GM06990 (cell line): Measurements from ENCODE around the gene SMIM30.

ENCODE experiments used
- DNase-seq: peaks from one replicate; pipeline ENCODE4 v3.0.0-alpha.2; 2011; ENCODE audit not compliant: insufficient read length; ENCODE audit errors: extremely low read depth
- H3K27me3 ChIP-seq: replicated peaks from 2 replicates; pipeline ENCODE4 v1.6.0; 2011; ENCODE audit warnings: low read length; ENCODE audit not compliant: control insufficient read depth, insufficient read depth
- H3K36me3 ChIP-seq: 2 replicates; pipeline ENCODE4 v1.5.1; 2011; ENCODE audit warnings: low read length; ENCODE audit not compliant: control insufficient read depth, insufficient read depth
- H3K4me3 ChIP-seq: replicated peaks from 2 replicates; pipeline ENCODE4 v1.5.1; 2011; ENCODE audit warnings: low read depth, mild to moderate bottlenecking, control low read depth, low read length
- CTCF ChIP-seq: IDR thresholded peaks from 2 replicates; pipeline ENCODE4 v1.5.1; 2011; ENCODE audit warnings: low read length, control low read depth, mild to moderate bottlenecking, inconsistent platforms; ENCODE audit not compliant: insufficient read depth, poor library complexity, severe bottlenecking

The SMIM30 gene

GRCh38 chr7:113144817-113145216 is 26.5 kb upstream of the SMIM30 start:
- TF ChIP-seq CTCF = no peak
- Histone ChIP-seq H3K36me3 (no peaks in the 10 kb centered on the region), H3K4me3 (no peak overlapping the region), H3K27me3 (no peaks in the 10 kb centered on the region; the same call in 1 of the 2 replicates)
- DNase-seq = no peak

GRCh38 chr7:113143486-113144257 is 25.3 kb upstream of the SMIM30 start:
- Histone ChIP-seq H3K27me3 (no peaks in the 10 kb centered on the region), H3K36me3 (no peaks in the 10 kb centered on the region), H3K4me3 (no peak overlapping the region)
- no peak for DNase-seq
- no peak for TF ChIP-seq CTCF

- Histone ChIP-seq H3K27me3 (no peaks in the 10 kb centered on the region), H3K36me3 (no peaks in the 10 kb centered on the region), H3K4me3 (no peak overlapping the region)
- peak; percentile 31 for DNase-seq
- TF ChIP-seq CTCF = no peak
Observed at GRCh38 chr7:113142385-113143119, 24.2 kb upstream of the SMIM30 start.

- no peak for DNase-seq
- no peak for TF ChIP-seq CTCF
- Histone ChIP-seq H3K4me3 (no peak overlapping the region), H3K36me3 (no peaks in the 10 kb centered on the region), H3K27me3 (no peaks in the 10 kb centered on the region)
Observed at GRCh38 chr7:113141803-113142202, 23.4 kb upstream of the SMIM30 start.

- no peak overlapping the region for H3K4me3 ChIP-seq
- DNase-seq = no peak
- H3K36me3 ChIP-seq = no peaks in the 10 kb centered on the region
- TF ChIP-seq CTCF = no peak
- H3K27me3 ChIP-seq = no peaks in the 10 kb centered on the region
Observed at GRCh38 chr7:113140956-113141355, 22.6 kb upstream of the SMIM30 start.
